ENCODE results near the gene CCDC88C.
A peak's percentile ranks its signal among the peaks of the same experiment; 100 is the strongest.

CCDC88C gene

GRCh38 chr14:91256661-91257060 is 161.0 kb downstream of the CCDC88C start:
- no peak overlapping the region for H3K9ac ChIP-seq (ENCODE audit: low read length in 5 of 5)
- peaks cover 0 to 5% (median 0%) of the 10 kb centered on the region in 5 donors for H3K27me3 ChIP-seq (ENCODE audit: control insufficient read depth in 5 of 5, insufficient read depth in 4 of 5, low read length in 5 of 5)
- H3K4me3 ChIP-seq (ENCODE audit: low read depth in 1 of 5, low read length in 5 of 5): no peak overlapping the region
- H3K36me3 ChIP-seq (ENCODE audit: control insufficient read depth in 5 of 5, insufficient read depth in 5 of 5, low read length in 5 of 5): no peaks in the 10 kb centered on the region
- peaks cover 0 to 2% (median 0%) of the 10 kb centered on the region in 5 donors for H3K9me3 ChIP-seq (ENCODE audit: control insufficient read depth in 5 of 5, low read length in 5 of 5)
- H3K27ac ChIP-seq (ENCODE audit: low read depth, low read length): no peak overlapping the region
- H3K4me1 ChIP-seq (ENCODE audit: control insufficient read depth in 5 of 5, insufficient read depth in 5 of 5, low read length in 5 of 5): peaks cover 1 to 18% (median 12%) of the 10 kb centered on the region in 5 donors

- Histone ChIP-seq H3K27me3 (ENCODE audit: control insufficient read depth in 5 of 5, insufficient read depth in 4 of 5, low read length in 5 of 5) (peaks cover 0 to 5% (median 0%) of the 10 kb centered on the region in 5 donors), H3K9me3 (ENCODE audit: control insufficient read depth in 5 of 5, low read length in 5 of 5) (no peaks in the 10 kb centered on the region), H3K27ac (ENCODE audit: low read depth, low read length) (no peak overlapping the region), H3K4me1 (ENCODE audit: control insufficient read depth in 5 of 5, insufficient read depth in 5 of 5, low read length in 5 of 5) (peaks cover 1 to 28% (median 13%) of the 10 kb centered on the region in 5 donors), H3K36me3 (ENCODE audit: control insufficient read depth in 5 of 5, insufficient read depth in 5 of 5, low read length in 5 of 5) (no peaks in the 10 kb centered on the region), H3K4me3 (ENCODE audit: low read depth in 1 of 5, low read length in 5 of 5) (no peak overlapping the region), H3K9ac (ENCODE audit: low read length in 5 of 5) (no peak overlapping the region)
These were observed 162.5 kb downstream of the CCDC88C start for GRCh38 chr14:91255026-91255695.

- no peak overlapping the region for H3K4me3 ChIP-seq (ENCODE audit: low read depth in 1 of 5, low read length in 5 of 5)
- H3K36me3 ChIP-seq (ENCODE audit: control insufficient read depth in 5 of 5, insufficient read depth in 5 of 5, low read length in 5 of 5): no peaks in the 10 kb centered on the region
- no peaks in the 10 kb centered on the region for H3K9me3 ChIP-seq (ENCODE audit: control insufficient read depth in 5 of 5, low read length in 5 of 5)
- peaks cover 0 to 5% (median 0%) of the 10 kb centered on the region in 5 donors for H3K27me3 ChIP-seq (ENCODE audit: control insufficient read depth in 5 of 5, insufficient read depth in 4 of 5, low read length in 5 of 5)
- no peak overlapping the region for H3K9ac ChIP-seq (ENCODE audit: low read length in 5 of 5)
- H3K27ac ChIP-seq (ENCODE audit: low read depth, low read length): no peak overlapping the region
- H3K4me1 ChIP-seq (ENCODE audit: control insufficient read depth in 5 of 5, insufficient read depth in 5 of 5, low read length in 5 of 5): peaks cover 1 to 33% (median 16%) of the 10 kb centered on the region in 5 donors
These were observed 163.2 kb downstream of the CCDC88C start for GRCh38 chr14:91254461-91254860.

GRCh38 chr14:91253795-91254323 is 163.8 kb downstream of the CCDC88C start:
- H3K9ac ChIP-seq (ENCODE audit: low read length in 5 of 5): peak overlapping the region in 3 of 5 donors; percentile 38 to 72 (median 49)
- peaks cover 0 to 5% (median 0%) of the 10 kb centered on the region in 5 donors for H3K27me3 ChIP-seq (ENCODE audit: control insufficient read depth in 5 of 5, insufficient read depth in 4 of 5, low read length in 5 of 5)
- H3K36me3 ChIP-seq (ENCODE audit: control insufficient read depth in 5 of 5, insufficient read depth in 5 of 5, low read length in 5 of 5): no peaks in the 10 kb centered on the region
- peak overlapping the region in 4 of 5 donors; percentile 58 to 66 (median 62) for H3K4me3 ChIP-seq (ENCODE audit: low read depth in 1 of 5, low read length in 5 of 5)
- H3K27ac ChIP-seq (ENCODE audit: low read depth, low read length): no peak overlapping the region
- H3K9me3 ChIP-seq (ENCODE audit: control insufficient read depth in 5 of 5, low read length in 5 of 5): no peaks in the 10 kb centered on the region
- H3K4me1 ChIP-seq (ENCODE audit: control insufficient read depth in 5 of 5, insufficient read depth in 5 of 5, low read length in 5 of 5): peaks cover 1 to 33% (median 16%) of the 10 kb centered on the region in 5 donors

- no peak overlapping the region for H3K27ac ChIP-seq (ENCODE audit: low read depth, low read length)
These were observed 164.5 kb downstream of the CCDC88C start for GRCh38 chr14:91252871-91253794.

GRCh38 chr14:91250912-91251311 is 166.7 kb downstream of the CCDC88C start:
- H3K27ac ChIP-seq (ENCODE audit: low read depth, low read length): no peak overlapping the region

More at GRCh38 chr14:91252871-91253794, 164.5 kb downstream of the CCDC88C start:
- Histone ChIP-seq H3K27me3 (ENCODE audit: control insufficient read depth in 5 of 5, insufficient read depth in 4 of 5, low read length in 5 of 5) (peaks cover 0 to 3% (median 0%) of the 10 kb centered on the region in 5 donors), H3K9ac (ENCODE audit: low read length in 5 of 5) (peak overlapping the region in 4 of 5 donors; percentile 38 to 72 (median 54)), H3K9me3 (ENCODE audit: control insufficient read depth in 5 of 5, low read length in 5 of 5) (no peaks in the 10 kb centered on the region), H3K4me3 (ENCODE audit: low read depth in 1 of 5, low read length in 5 of 5) (peak overlapping the region in 4 of 5 donors; percentile 58 to 71 (median 64)), H3K36me3 (ENCODE audit: control insufficient read depth in 5 of 5, insufficient read depth in 5 of 5, low read length in 5 of 5) (no peaks in the 10 kb centered on the region), H3K4me1 (ENCODE audit: control insufficient read depth in 5 of 5, insufficient read depth in 5 of 5, low read length in 5 of 5) (peaks cover 1 to 33% (median 16%) of the 10 kb centered on the region in 5 donors)

GRCh38 chr14:91249841-91250616 is 167.6 kb downstream of the CCDC88C start:
- H3K27ac ChIP-seq (ENCODE audit: low read depth, low read length): no peak overlapping the region
- peaks cover 0 to 3% (median 0%) of the 10 kb centered on the region in 5 donors for H3K9me3 ChIP-seq (ENCODE audit: control insufficient read depth in 5 of 5, low read length in 5 of 5)
- H3K9ac ChIP-seq (ENCODE audit: low read length in 5 of 5): no peak overlapping the region
- peaks cover 0 to 4% (median 3%) of the 10 kb centered on the region in 5 donors for H3K27me3 ChIP-seq (ENCODE audit: control insufficient read depth in 5 of 5, insufficient read depth in 4 of 5, low read length in 5 of 5)
- no peaks in the 10 kb centered on the region for H3K36me3 ChIP-seq (ENCODE audit: control insufficient read depth in 5 of 5, insufficient read depth in 5 of 5, low read length in 5 of 5)
- peaks cover 1 to 33% (median 16%) of the 10 kb centered on the region in 5 donors for H3K4me1 ChIP-seq (ENCODE audit: control insufficient read depth in 5 of 5, insufficient read depth in 5 of 5, low read length in 5 of 5)
- H3K4me3 ChIP-seq (ENCODE audit: low read depth in 1 of 5, low read length in 5 of 5): no peak overlapping the region

More at GRCh38 chr14:91250912-91251311, 166.7 kb downstream of the CCDC88C start:
- H3K4me3 ChIP-seq (ENCODE audit: low read depth in 1 of 5, low read length in 5 of 5): no peak overlapping the region
- H3K9me3 ChIP-seq (ENCODE audit: control insufficient read depth in 5 of 5, low read length in 5 of 5): peaks cover 0 to 3% (median 0%) of the 10 kb centered on the region in 5 donors
- H3K36me3 ChIP-seq (ENCODE audit: control insufficient read depth in 5 of 5, insufficient read depth in 5 of 5, low read length in 5 of 5): no peaks in the 10 kb centered on the region
- H3K27me3 ChIP-seq (ENCODE audit: control insufficient read depth in 5 of 5, insufficient read depth in 4 of 5, low read length in 5 of 5): peaks cover 0 to 3% (median 0%) of the 10 kb centered on the region in 5 donors
- no peak overlapping the region for H3K9ac ChIP-seq (ENCODE audit: low read length in 5 of 5)
- H3K4me1 ChIP-seq (ENCODE audit: control insufficient read depth in 5 of 5, insufficient read depth in 5 of 5, low read length in 5 of 5): peaks cover 1 to 33% (median 16%) of the 10 kb centered on the region in 5 donors

- Histone ChIP-seq H3K27ac (ENCODE audit: low read depth, low read length) (no peak overlapping the region), H3K36me3 (ENCODE audit: control insufficient read depth in 5 of 5, insufficient read depth in 5 of 5, low read length in 5 of 5) (no peaks in the 10 kb centered on the region), H3K9me3 (ENCODE audit: control insufficient read depth in 5 of 5, low read length in 5 of 5) (peaks cover 0 to 3% (median 0%) of the 10 kb centered on the region in 5 donors), H3K27me3 (ENCODE audit: control insufficient read depth in 5 of 5, insufficient read depth in 4 of 5, low read length in 5 of 5) (peaks cover 0 to 7% (median 4%) of the 10 kb centered on the region in 5 donors), H3K4me3 (ENCODE audit: low read depth in 1 of 5, low read length in 5 of 5) (no peak overlapping the region), H3K4me1 (ENCODE audit: control insufficient read depth in 5 of 5, insufficient read depth in 5 of 5, low read length in 5 of 5) (peaks cover 0 to 39% (median 23%) of the 10 kb centered on the region in 5 donors), H3K9ac (ENCODE audit: low read length in 5 of 5) (no peak overlapping the region)
These were observed 171.4 kb downstream of the CCDC88C start for GRCh38 chr14:91246051-91246852.

Measured in subcutaneous abdominal adipose tissue (tissue), 5 donors.